ENCODE data around the gene DRC3.

GRCh38 chr17:17990282-17990681 is 17.6 kb downstream of the DRC3 start:
- TF ChIP-seq POLR2A (IDR thresholded peaks at IDR 0.05; ENCODE audit: low read depth, low read length) (no peak), POLR2AphosphoS5 (IDR thresholded peaks at IDR 0.05; ENCODE audit: low read depth, low read length) (no peak)

Data from GM12892 (cell line).